Measurements from ENCODE around the gene NSFL1C. TPM values are rescaled to one million over a fixed set of nuclear protein-coding genes. Genes with fewer than 3 reads are reported as not detected.

Gene NSFL1C
- polyA plus RNA-seq, 1 of the 3 experiments (the other 2 are of a cell fraction): 45.9 TPM

DNA sequence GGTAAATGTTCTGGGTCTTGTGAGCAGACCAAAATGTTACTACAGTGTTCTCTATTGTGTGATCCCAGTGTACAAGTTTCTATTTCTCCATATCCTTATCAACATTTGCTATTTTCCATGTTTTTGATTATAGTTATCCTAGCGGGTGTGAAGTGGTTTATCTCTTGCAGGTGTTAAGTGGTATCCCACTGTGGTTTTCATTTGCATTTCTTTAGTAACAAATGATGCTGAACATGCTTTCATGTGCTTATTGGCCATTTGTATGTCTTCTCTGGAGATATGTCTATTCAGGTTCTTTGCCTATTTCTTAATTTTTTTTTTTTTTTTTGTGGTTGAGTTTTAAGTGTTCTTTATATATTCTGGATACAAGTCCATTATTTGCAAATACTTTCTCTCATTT lies 35.5 kb downstream of the NSFL1C start (continued):
- TF ChIP-seq FOXJ3 (CRISPR knock-in tag; IDR thresholded peaks at IDR 0.05): no peak
- TF ChIP-seq RXRA (IDR thresholded peaks at IDR 0.05; ENCODE audit: borderline replicate concordance, low read depth): no peak
- no peak for TF ChIP-seq JUND (IDR thresholded peaks at IDR 0.05)
- TF ChIP-seq, protein P1, sequence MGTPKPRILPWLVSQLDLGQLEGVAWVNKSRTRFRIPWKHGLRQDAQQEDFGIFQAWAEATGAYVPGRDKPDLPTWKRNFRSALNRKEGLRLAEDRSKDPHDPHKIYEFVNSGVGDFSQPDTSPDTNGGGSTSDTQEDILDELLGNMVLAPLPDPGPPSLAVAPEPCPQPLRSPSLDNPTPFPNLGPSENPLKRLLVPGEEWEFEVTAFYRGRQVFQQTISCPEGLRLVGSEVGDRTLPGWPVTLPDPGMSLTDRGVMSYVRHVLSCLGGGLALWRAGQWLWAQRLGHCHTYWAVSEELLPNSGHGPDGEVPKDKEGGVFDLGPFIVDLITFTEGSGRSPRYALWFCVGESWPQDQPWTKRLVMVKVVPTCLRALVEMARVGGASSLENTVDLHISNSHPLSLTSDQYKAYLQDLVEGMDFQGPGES (IDR thresholded peaks at IDR 0.05; ENCODE audit: low read depth, low read length): no peak
- TF ChIP-seq TAF1 (IDR thresholded peaks at IDR 0.05; ENCODE audit: borderline replicate concordance, low read depth, low read length): no peak
- TF ChIP-seq NRF1 (IDR thresholded peaks at IDR 0.05; ENCODE audit: low read depth, low read length): no peak
- TF ChIP-seq, protein P2, sequence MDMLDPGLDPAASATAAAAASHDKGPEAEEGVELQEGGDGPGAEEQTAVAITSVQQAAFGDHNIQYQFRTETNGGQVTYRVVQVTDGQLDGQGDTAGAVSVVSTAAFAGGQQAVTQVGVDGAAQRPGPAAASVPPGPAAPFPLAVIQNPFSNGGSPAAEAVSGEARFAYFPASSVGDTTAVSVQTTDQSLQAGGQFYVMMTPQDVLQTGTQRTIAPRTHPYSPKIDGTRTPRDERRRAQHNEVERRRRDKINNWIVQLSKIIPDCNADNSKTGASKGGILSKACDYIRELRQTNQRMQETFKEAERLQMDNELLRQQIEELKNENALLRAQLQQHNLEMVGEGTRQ (IDR thresholded peaks at IDR 0.05; ENCODE audit: borderline replicate concordance, low read depth, low read length): no peak

DNA sequence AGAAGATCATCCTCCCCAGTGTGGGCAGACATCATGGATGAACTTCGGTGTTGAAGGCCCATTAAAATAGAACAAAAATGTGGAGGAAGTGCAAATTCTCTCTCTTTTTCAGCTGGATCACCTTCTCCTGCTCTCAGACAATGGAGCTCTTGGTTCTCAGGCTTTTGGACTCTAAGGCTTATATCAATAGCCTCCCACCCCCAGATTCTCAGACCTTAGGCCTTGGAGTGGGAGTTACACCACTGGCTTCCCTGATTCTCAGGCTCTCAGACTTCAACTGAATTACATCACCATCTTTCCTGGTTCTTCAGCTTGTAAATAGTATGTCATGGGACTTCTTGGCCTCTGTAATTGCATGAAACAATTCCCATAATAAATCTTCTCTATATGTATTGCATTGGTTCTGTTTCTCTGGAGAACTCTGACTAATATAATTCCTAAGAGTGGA lies 36.6 kb downstream of the NSFL1C start:
- Histone ChIP-seq H3K9ac (no peak overlapping the region), H3K27ac (ENCODE audit: low read depth in 2 of 2, low read length in 1 of 2) (peak overlapping the region in 1 of 2 experiments; percentile 29; a peak in 1 of 4 replicates), H3K4me2 (no peak overlapping the region), H3K4me1 (ENCODE audit: control insufficient read depth in 1 of 2, insufficient read depth in 2 of 2, low read depth in 1 of 2, low read length in 1 of 2) (peaks cover 4 to 19% of the 10 kb centered on the region in 2 experiments; a peak in 3 of 4 replicates), H3K4me3 (ENCODE audit: low read depth in 2 of 2, low read length in 1 of 2) (no peak overlapping the region), H2AFZ (ENCODE audit: low read depth) (no peak overlapping the region), H3K9me3 (no peaks in the 10 kb centered on the region), H3K36me3 (replicated peaks in 1 of 2; ENCODE audit: control insufficient read depth in 1 of 2, insufficient read depth in 2 of 2, low read length in 1 of 2) (no peaks in the 10 kb centered on the region), H3K27me3 (ENCODE audit: insufficient read depth) (no peaks in the 10 kb centered on the region), H3K79me2 (ENCODE audit: insufficient read depth) (no peaks in the 10 kb centered on the region), H3F3A (replicated peaks; ENCODE audit: insufficient read depth) (no peaks in the 10 kb centered on the region), H3K9me2 (no peaks in the 10 kb centered on the region), H4K20me1 (ENCODE audit: insufficient read depth) (no peaks in the 10 kb centered on the region)
- CTCF ChIA-PET: interaction anchor here (1.2 kb wide), 1 partner anchor 37 kb away, joined by 5 read pairs; no protein-coding TSS in a partner anchor
- no peak for DNase-seq
- 75% methylated on average over 1 of the region's 1 CpG for WGBS (ENCODE audit: low lambda C conversion rate)
- POLR2A ChIA-PET: no interaction called here
- TF ChIP-seq, protein P3, sequence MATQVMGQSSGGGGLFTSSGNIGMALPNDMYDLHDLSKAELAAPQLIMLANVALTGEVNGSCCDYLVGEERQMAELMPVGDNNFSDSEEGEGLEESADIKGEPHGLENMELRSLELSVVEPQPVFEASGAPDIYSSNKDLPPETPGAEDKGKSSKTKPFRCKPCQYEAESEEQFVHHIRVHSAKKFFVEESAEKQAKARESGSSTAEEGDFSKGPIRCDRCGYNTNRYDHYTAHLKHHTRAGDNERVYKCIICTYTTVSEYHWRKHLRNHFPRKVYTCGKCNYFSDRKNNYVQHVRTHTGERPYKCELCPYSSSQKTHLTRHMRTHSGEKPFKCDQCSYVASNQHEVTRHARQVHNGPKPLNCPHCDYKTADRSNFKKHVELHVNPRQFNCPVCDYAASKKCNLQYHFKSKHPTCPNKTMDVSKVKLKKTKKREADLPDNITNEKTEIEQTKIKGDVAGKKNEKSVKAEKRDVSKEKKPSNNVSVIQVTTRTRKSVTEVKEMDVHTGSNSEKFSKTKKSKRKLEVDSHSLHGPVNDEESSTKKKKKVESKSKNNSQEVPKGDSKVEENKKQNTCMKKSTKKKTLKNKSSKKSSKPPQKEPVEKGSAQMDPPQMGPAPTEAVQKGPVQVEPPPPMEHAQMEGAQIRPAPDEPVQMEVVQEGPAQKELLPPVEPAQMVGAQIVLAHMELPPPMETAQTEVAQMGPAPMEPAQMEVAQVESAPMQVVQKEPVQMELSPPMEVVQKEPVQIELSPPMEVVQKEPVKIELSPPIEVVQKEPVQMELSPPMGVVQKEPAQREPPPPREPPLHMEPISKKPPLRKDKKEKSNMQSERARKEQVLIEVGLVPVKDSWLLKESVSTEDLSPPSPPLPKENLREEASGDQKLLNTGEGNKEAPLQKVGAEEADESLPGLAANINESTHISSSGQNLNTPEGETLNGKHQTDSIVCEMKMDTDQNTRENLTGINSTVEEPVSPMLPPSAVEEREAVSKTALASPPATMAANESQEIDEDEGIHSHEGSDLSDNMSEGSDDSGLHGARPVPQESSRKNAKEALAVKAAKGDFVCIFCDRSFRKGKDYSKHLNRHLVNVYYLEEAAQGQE (IDR thresholded peaks at IDR 0.05; ENCODE audit: low read depth, low read length): no peak
- TF ChIP-seq, protein P4, sequence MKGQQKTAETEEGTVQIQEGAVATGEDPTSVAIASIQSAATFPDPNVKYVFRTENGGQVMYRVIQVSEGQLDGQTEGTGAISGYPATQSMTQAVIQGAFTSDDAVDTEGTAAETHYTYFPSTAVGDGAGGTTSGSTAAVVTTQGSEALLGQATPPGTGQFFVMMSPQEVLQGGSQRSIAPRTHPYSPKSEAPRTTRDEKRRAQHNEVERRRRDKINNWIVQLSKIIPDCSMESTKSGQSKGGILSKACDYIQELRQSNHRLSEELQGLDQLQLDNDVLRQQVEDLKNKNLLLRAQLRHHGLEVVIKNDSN (IDR thresholded peaks at IDR 0.05; ENCODE audit: borderline replicate concordance, low read depth): no peak
- TF ChIP-seq, protein P5, sequence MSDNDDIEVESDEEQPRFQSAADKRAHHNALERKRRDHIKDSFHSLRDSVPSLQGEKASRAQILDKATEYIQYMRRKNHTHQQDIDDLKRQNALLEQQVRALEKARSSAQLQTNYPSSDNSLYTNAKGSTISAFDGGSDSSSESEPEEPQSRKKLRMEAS (IDR thresholded peaks at IDR 0.05; ENCODE audit: low read depth): no peak
- TF ChIP-seq RFX5 (IDR thresholded peaks at IDR 0.05; ENCODE audit: low read length): no peak
